Endothelial cell of umbilical vein (primary cell): ENCODE data around the gene EDEM1. TPM values are rescaled to one million over a fixed set of nuclear protein-coding genes. Genes with fewer than 3 reads are reported as not detected.

ENCODE experiments used
- BruUV-seq: library from RNA; stranded (reverse); fragments of 400-500 nt; replicated peaks from 2 replicates; lab custom pipeline; 2021; lab: Mats Ljungman, UMichigan
- CTCF ChIA-PET: fragments of 300-600, 350-600 bp; sonication (Branson Sonifier 250); formaldehyde crosslinking; loops from one replicate; lab custom pipeline; 2021; ENCODE audit warnings: antibody characterized with exemption, inconsistent platforms; lab: Charles Lee
- POLR2A ChIA-PET: fragments of 300-600, 350-600 bp; sonication (Branson Sonifier 250); formaldehyde crosslinking; loops from one replicate; lab custom pipeline; 2021; ENCODE audit warnings: antibody characterized with exemption, inconsistent platforms; lab: Charles Lee
- DNase-seq: peaks from one replicate; pipeline ENCODE4 v3.0.0-alpha.2; 2011; ENCODE audit warnings: low read depth, low spot score
- FAIRE-seq: peaks from 2 replicates; lab custom pipeline; 2011; peaks lifted over from hg19 to GRCh38; lab: Jason Lieb, UNC
- H2AFZ ChIP-seq: 2 replicates; pipeline ENCODE4 v1.6.0; 2012; ENCODE audit warnings: low read depth, low read length, control low read depth, inconsistent platforms
- H3K27ac ChIP-seq: 2 replicates; pipeline ENCODE4 v1.5.1; 2011; ENCODE audit warnings: low read depth, mild to moderate bottlenecking, control low read depth, low read length, moderate library complexity; ENCODE audit not compliant: insufficient read depth
- H3K27me3 ChIP-seq, 2 experiments: 2 replicates each; pipeline versions ENCODE4 v1.6.0 to v1.6.1; 2011; ENCODE audit warnings: low read length in 2 of 2, mixed read lengths in 1 of 2; ENCODE audit not compliant: control insufficient read depth in 2 of 2, insufficient read depth in 2 of 2
- H3K36me3 ChIP-seq, 2 experiments: 2 replicates in 1 of 2; 3 replicates in 1 of 2; pipeline ENCODE4 v1.5.1; 2011; ENCODE audit warnings: low read length in 2 of 2, mild to moderate bottlenecking in 1 of 2, moderate library complexity in 1 of 2; ENCODE audit not compliant: control insufficient read depth in 2 of 2, insufficient read depth in 2 of 2; ENCODE audit errors: extremely low read depth in 1 of 2
- H3K4me1 ChIP-seq: 3 replicates; pipeline ENCODE4 v1.5.1; 2011; ENCODE audit warnings: mild to moderate bottlenecking, low read length; ENCODE audit not compliant: control insufficient read depth, insufficient read depth; ENCODE audit errors: extremely low read depth
- H3K4me2 ChIP-seq: 2 replicates; pipeline ENCODE4 v1.6.1; 2011; ENCODE audit warnings: low read length, control low read depth, mixed read lengths; ENCODE audit not compliant: insufficient read depth
- H3K4me3 ChIP-seq, 3 experiments: fragments of 200-600 bp in 1 of 3; sonication (generic), shearing (Covaris generic) in 1 of 3; replicated peaks in 1 of 3; 2 replicates each; pipeline ENCODE4 v1.5.1; 2011 to 2016; ENCODE audit warnings: control low read depth in 3 of 3, low read length in 3 of 3, mild to moderate bottlenecking in 2 of 3, inconsistent platforms in 1 of 3, low read depth in 1 of 3, moderate library complexity in 1 of 3; ENCODE audit not compliant: insufficient read depth in 1 of 3
- H3K79me2 ChIP-seq: 2 replicates; pipeline ENCODE4 v1.6.0; 2012; ENCODE audit warnings: low read length, inconsistent platforms; ENCODE audit not compliant: control insufficient read depth, insufficient read depth
- H3K9ac ChIP-seq: replicated peaks from 2 replicates; pipeline ENCODE3; 2011; ENCODE audit warnings: low read length, control low read depth; ENCODE audit not compliant: insufficient read depth; ENCODE audit errors: extremely low read depth
- H3K9me1 ChIP-seq: replicated peaks from 3 replicates; pipeline ENCODE4 v1.6.0; 2011; ENCODE audit warnings: mild to moderate bottlenecking, low read length; ENCODE audit not compliant: control insufficient read depth, insufficient read depth; ENCODE audit errors: extremely low read depth
- H3K9me3 ChIP-seq: replicated peaks from 2 replicates; pipeline ENCODE4 v1.5.1; 2012; ENCODE audit warnings: low read length, inconsistent platforms; ENCODE audit not compliant: control insufficient read depth, insufficient read depth
- H4K20me1 ChIP-seq: replicated peaks from 2 replicates; pipeline ENCODE3; 2011; ENCODE audit warnings: mild to moderate bottlenecking, low read length; ENCODE audit not compliant: control insufficient read depth, insufficient read depth; ENCODE audit errors: extremely low read depth
- CTCF ChIP-seq, 2 donors: IDR thresholded peaks; 1 replicate in 1 of 2; 2 replicates in 1 of 2; pipeline ENCODE4 v1.5.1; 2011; ENCODE audit warnings: low read length in 2 of 2, mild to moderate bottlenecking in 2 of 2, moderate library complexity in 2 of 2, control low read depth in 1 of 2, inconsistent platforms in 1 of 2, low read depth in 1 of 2; ENCODE audit not compliant: insufficient read depth in 1 of 2; ENCODE audit errors: extremely low read depth in 1 of 2
- EZH2 ChIP-seq: IDR thresholded peaks from 2 replicates; pipeline ENCODE4 v1.6.1; 2012; ENCODE audit warnings: borderline replicate concordance, low read depth, mild to moderate bottlenecking, moderate library complexity, low read length, inconsistent platforms; ENCODE audit not compliant: severe bottlenecking
- FOS ChIP-seq: IDR thresholded peaks from 2 replicates; pipeline ENCODE4 v1.6.1; 2011; ENCODE audit warnings: mild to moderate bottlenecking, low read length, moderate library complexity, borderline replicate concordance; ENCODE audit not compliant: insufficient read depth
- GATA2 ChIP-seq: IDR thresholded peaks from 2 replicates; pipeline ENCODE4 v1.7.0; 2011; ENCODE audit warnings: low read depth, mild to moderate bottlenecking, moderate library complexity, mixed read lengths, low read length; ENCODE audit not compliant: insufficient read length, insufficient read depth
- JUN ChIP-seq: IDR thresholded peaks from 2 replicates; pipeline ENCODE4 v1.6.1; 2011; ENCODE audit warnings: borderline replicate concordance, low read depth; ENCODE audit not compliant: insufficient read length, insufficient read depth
- MAX ChIP-seq: IDR thresholded peaks from 2 replicates; pipeline ENCODE4 v1.6.1; 2011; ENCODE audit not compliant: insufficient read depth, insufficient read length
- MYC ChIP-seq: IDR thresholded peaks from one replicate; pipeline ENCODE4 v1.6.1; 2011; ENCODE audit warnings: mild to moderate bottlenecking, low read depth, low read length
- POLR2A ChIP-seq: IDR thresholded peaks from 2 replicates; pipeline ENCODE4 v1.6.1; 2012; ENCODE audit warnings: low read depth, mild to moderate bottlenecking, control low read depth, low read length
- dilution Hi-C: fragments of 300-500 bp; cut with MboI; formaldehyde crosslinking; loops from one replicate; pipeline ENCODE4 v1.15.0; 2019; ENCODE audit warnings: low sequenced_read_pairs; ENCODE audit not compliant: extremely low pct_ligation_motif_present
- intact Hi-C: fragments of 100-400 bp; cut with micrococcal nuclease; formaldehyde crosslinking; loops from one replicate; pipeline ENCODE4 v1.10.0; 2022
- polyA plus RNA-seq, 4 experiments: library from polyadenylated mRNA; depleted of rRNA in 3 of 4; stranded (reverse) in 3 of 4; unstranded in 1 of 4; fragments of >200 nt; gene quantifications; 2 replicates each; pipeline versions ENCODE4 v1.2.1 to v1.2.3, GENCODE V29; 2011 to 2012; ENCODE audit warnings: missing spikeins in 1 of 4
- total RNA-seq: library from RNA; stranded (reverse); gene quantifications from 2 replicates; pipeline ENCODE4 v1.2.3, GENCODE V29; 2021

EDEM1 gene
- total and polyA plus RNA-seq, 2 donors (not counting 3 experiments of a cell fraction or from before 2014, with no cell fraction given) = 19.4 to 61.1 TPM

GRCh38 chr3:5185093-5185673 lies 2.3 kb upstream of the EDEM1 start:
- no peaks in the 10 kb centered on the region for H3K27me3 ChIP-seq
- no peak overlapping the region for H3K9ac ChIP-seq
- H4K20me1 ChIP-seq = no peaks in the 10 kb centered on the region
- no peak for FAIRE-seq
- H3K4me2 ChIP-seq = no peak overlapping the region
- no peak overlapping the region for H3K27ac ChIP-seq
- peaks cover 33% of the 10 kb centered on the region for H3K4me1 ChIP-seq
- no peaks in the 10 kb centered on the region for H3K9me3 ChIP-seq
- CTCF ChIA-PET = interaction anchor here (1.5 kb wide), 1 partner anchor 46 kb away, joined by 4 read pairs; no protein-coding TSS in a partner anchor
- DNase-seq = no peak
- no TSS peak for BruUV-seq
- no peak overlapping the region for H3K4me3 ChIP-seq
- intact Hi-C loops (loop anchor here (5.0 kb wide), 2 partner anchors 473 to 693 kb away; partner anchors contain the start of gene ITPR1), dilution Hi-C loops (no loop called here)
- POLR2A ChIA-PET = interaction anchor here (0.6 kb wide), 1 partner anchor 12 kb away, joined by 5 read pairs; no protein-coding TSS in a partner anchor
- peaks cover 25% of the 10 kb centered on the region for H3K79me2 ChIP-seq
- TF ChIP-seq GATA2 (no peak), FOS (no peak), MAX (no peak), MYC (no peak), POLR2A (no peak), CTCF (IDR thresholded peaks at IDR 0.05; ENCODE audit: extremely low read depth in 1 of 2, insufficient read depth in 1 of 2, low read depth in 1 of 2, low read length in 2 of 2) (no peak), EZH2 (no peak), JUN (no peak)
- H3K36me3 ChIP-seq = peaks cover 2 to 3% of the 10 kb centered on the region in 2 experiments
- H2AFZ ChIP-seq = no peak overlapping the region
- H3K9me1 ChIP-seq = no peaks in the 10 kb centered on the region
